ENCODE results near the gene PRSS3.
"Not testable (repeated sequence)": the region's sequence is repeated elsewhere in the genome, so short reads cannot be mapped to it uniquely, and the experiment has no call there.

The PRSS3 gene
- total RNA-seq = 0 to 0.30 (median 0) reads per million in 9 experiments

- DNase-seq (no peak), ATAC-seq (replicated peaks) (no peak)
- H3K4me1 Mint-ChIP-seq (ENCODE audit: low read depth in 2 of 2) = no peaks in the 10 kb centered on the region
- no peaks in the 10 kb centered on the region for H3K36me3 Mint-ChIP-seq (ENCODE audit: insufficient read depth)
- no peak within 1 kb of the TSS for H3K4me3 Mint-ChIP-seq
- H3K27me3 Mint-ChIP-seq = peaks cover 62 to 66% of the 10 kb centered on the region in 2 donors
- peak within 1 kb of the TSS; percentile 5 to 37 for H3K27ac Mint-ChIP-seq
- no peaks in the 10 kb centered on the region for H3K9me3 Mint-ChIP-seq
Measured at GRCh38 chr9:33795281-33795680, at the start of gene PRSS3. Gene PRSS3, plus strand, starts transcription at chr9:33795561. Its CDS starts 13 bp downstream, at chr9:33795574.

- H3K27me3 Mint-ChIP-seq = peaks cover 42 to 54% of the 10 kb centered on the region in 2 donors
- peaks cover 5% of the 10 kb centered on the region for H3K36me3 Mint-ChIP-seq (ENCODE audit: insufficient read depth)
- peak overlapping the region; percentile 81 to 85 for H3K4me3 Mint-ChIP-seq
- peak; percentile 54 to 62 (median 56) for DNase-seq
- peak; percentile 83 for ATAC-seq (replicated peaks)
- H3K9me3 Mint-ChIP-seq = no peaks in the 10 kb centered on the region
- H3K27ac Mint-ChIP-seq = peak overlapping the region; percentile 57 to 80
- peaks cover 31 to 38% of the 10 kb centered on the region in 2 donors for H3K4me1 Mint-ChIP-seq (ENCODE audit: low read depth in 2 of 2)
Measured at GRCh38 chr9:33748633-33749304, 46.6 kb upstream of the PRSS3 start.

- Mint-ChIP-seq H3K4me1 (ENCODE audit: low read depth in 2 of 2) (peaks cover 31 to 38% of the 10 kb centered on the region in 2 donors), H3K27me3 (peaks cover 44 to 59% of the 10 kb centered on the region in 2 donors)
- not testable (repeated sequence) for H3K9me3 Mint-ChIP-seq
Measured at GRCh38 chr9:33749305-33749654, 46.1 kb upstream of the PRSS3 start.

GRCh38 chr9:33750307-33750838 is 45.0 kb upstream of the PRSS3 start:
- Mint-ChIP-seq H3K4me1 (ENCODE audit: low read depth in 2 of 2) (peaks cover 31 to 38% of the 10 kb centered on the region in 2 donors), H3K9me3 (no peaks in the 10 kb centered on the region), H3K36me3 (ENCODE audit: insufficient read depth) (peaks cover 5% of the 10 kb centered on the region), H3K27me3 (peaks cover 47 to 64% of the 10 kb centered on the region in 2 donors), H3K27ac (no peak overlapping the region), H3K4me3 (peak overlapping the region; percentile 54 to 81)
- ATAC-seq (replicated peaks) (no peak), DNase-seq (no peak)

More at GRCh38 chr9:33749305-33749654, 46.1 kb upstream of the PRSS3 start:
- Mint-ChIP-seq H3K27ac (peak overlapping the region; percentile 57 to 80), H3K4me3 (peak overlapping the region; percentile 81 to 85)
- ATAC-seq (replicated peaks) = peak; percentile 62
- H3K36me3 Mint-ChIP-seq (ENCODE audit: insufficient read depth) = not testable (repeated sequence)
- DNase-seq = peak in 2 of 3 experiments; percentile 22 to 41

GRCh38 chr9:33750839-33751339 is 44.5 kb upstream of the PRSS3 start:
- no peaks in the 10 kb centered on the region for H3K9me3 Mint-ChIP-seq
- H3K27ac Mint-ChIP-seq = no peak overlapping the region
- DNase-seq (no peak), ATAC-seq (replicated peaks) (no peak)
- H3K4me1 Mint-ChIP-seq (ENCODE audit: low read depth in 2 of 2) = peaks cover 31 to 38% of the 10 kb centered on the region in 2 donors
- H3K36me3 Mint-ChIP-seq (ENCODE audit: insufficient read depth) = peaks cover 5% of the 10 kb centered on the region
- peaks cover 52 to 64% of the 10 kb centered on the region in 2 donors for H3K27me3 Mint-ChIP-seq
- peak overlapping the region; percentile 54 to 81 for H3K4me3 Mint-ChIP-seq

GRCh38 chr9:33751536-33752129 is 43.7 kb upstream of the PRSS3 start:
- H3K27ac Mint-ChIP-seq = no peak overlapping the region
- DNase-seq = no peak
- H3K4me1 Mint-ChIP-seq (ENCODE audit: low read depth in 2 of 2) = peaks cover 29 to 38% of the 10 kb centered on the region in 2 donors
- H3K27me3 Mint-ChIP-seq = peaks cover 58 to 65% of the 10 kb centered on the region in 2 donors
- no peak for ATAC-seq (replicated peaks)
- H3K36me3 Mint-ChIP-seq (ENCODE audit: insufficient read depth) = peaks cover 5% of the 10 kb centered on the region
- no peaks in the 10 kb centered on the region for H3K9me3 Mint-ChIP-seq
- peak overlapping the region in 1 of 2 donors; percentile 81 for H3K4me3 Mint-ChIP-seq

GRCh38 chr9:33752130-33752637 is 43.2 kb upstream of the PRSS3 start:
- DNase-seq (no peak), ATAC-seq (replicated peaks) (no peak)
- Mint-ChIP-seq H3K36me3 (ENCODE audit: insufficient read depth) (peaks cover 5% of the 10 kb centered on the region), H3K4me1 (ENCODE audit: low read depth in 2 of 2) (peaks cover 29 to 38% of the 10 kb centered on the region in 2 donors), H3K4me3 (peak overlapping the region in 1 of 2 donors; percentile 38), H3K27me3 (peaks cover 58 to 67% of the 10 kb centered on the region in 2 donors), H3K9me3 (no peaks in the 10 kb centered on the region), H3K27ac (no peak overlapping the region)

- not testable (repeated sequence) for H3K36me3 Mint-ChIP-seq (ENCODE audit: insufficient read depth); H3K27ac Mint-ChIP-seq; H3K4me3 Mint-ChIP-seq; DNase-seq; ATAC-seq (replicated peaks); H3K9me3 Mint-ChIP-seq
- Mint-ChIP-seq H3K4me1 (ENCODE audit: low read depth in 2 of 2) (peaks cover 29 to 38% of the 10 kb centered on the region in 2 donors), H3K27me3 (peaks cover 64 to 73% of the 10 kb centered on the region in 2 donors)
Measured at GRCh38 chr9:33752789-33753188, 42.6 kb upstream of the PRSS3 start.

- not testable (repeated sequence) for H3K4me3 Mint-ChIP-seq; DNase-seq; H3K4me1 Mint-ChIP-seq (ENCODE audit: low read depth in 2 of 2); H3K9me3 Mint-ChIP-seq; H3K27ac Mint-ChIP-seq; H3K36me3 Mint-ChIP-seq (ENCODE audit: insufficient read depth)
- peak; percentile 33 for ATAC-seq (replicated peaks)
- H3K27me3 Mint-ChIP-seq = peaks cover 38 to 45% of the 10 kb centered on the region in 2 donors
Measured at GRCh38 chr9:33759648-33760047, 35.7 kb upstream of the PRSS3 start.

- ATAC-seq (replicated peaks) (no peak), DNase-seq (no peak)
- no peaks in the 10 kb centered on the region for H3K4me1 Mint-ChIP-seq (ENCODE audit: low read depth in 2 of 2)
- H3K9me3 Mint-ChIP-seq = no peaks in the 10 kb centered on the region
- H3K36me3 Mint-ChIP-seq (ENCODE audit: insufficient read depth) = peaks cover under 1% of the 10 kb centered on the region
- peaks cover 22 to 26% of the 10 kb centered on the region in 2 donors for H3K27me3 Mint-ChIP-seq
- no peak overlapping the region for H3K27ac Mint-ChIP-seq
- no peak overlapping the region for H3K4me3 Mint-ChIP-seq
Measured at GRCh38 chr9:33762343-33762742, 33.0 kb upstream of the PRSS3 start.

- not testable (repeated sequence) for H3K4me1 Mint-ChIP-seq (ENCODE audit: low read depth in 2 of 2); H3K9me3 Mint-ChIP-seq; H3K4me3 Mint-ChIP-seq; H3K36me3 Mint-ChIP-seq (ENCODE audit: insufficient read depth); H3K27ac Mint-ChIP-seq; ATAC-seq (replicated peaks); DNase-seq
- H3K27me3 Mint-ChIP-seq = peaks cover 11 to 12% of the 10 kb centered on the region in 2 donors
Measured at GRCh38 chr9:33763709-33764108, 31.7 kb upstream of the PRSS3 start.

- ATAC-seq (replicated peaks) (no peak), DNase-seq (no peak)
- Mint-ChIP-seq H3K4me1 (ENCODE audit: low read depth in 2 of 2) (no peaks in the 10 kb centered on the region), H3K36me3 (ENCODE audit: insufficient read depth) (peaks cover 3% of the 10 kb centered on the region), H3K27ac (no peak overlapping the region), H3K4me3 (no peak overlapping the region), H3K9me3 (no peaks in the 10 kb centered on the region), H3K27me3 (no peaks in the 10 kb centered on the region)
Measured at GRCh38 chr9:33765411-33765810, 29.9 kb upstream of the PRSS3 start.

GRCh38 chr9:33770156-33770880 is 25.0 kb upstream of the PRSS3 start:
- peak overlapping the region in 1 of 2 donors; percentile 26 for H3K27ac Mint-ChIP-seq
- H3K36me3 Mint-ChIP-seq (ENCODE audit: insufficient read depth); DNase-seq; H3K4me3 Mint-ChIP-seq; H3K4me1 Mint-ChIP-seq (ENCODE audit: low read depth in 2 of 2); H3K9me3 Mint-ChIP-seq: not testable (repeated sequence)
- H3K27me3 Mint-ChIP-seq = peaks cover 8 to 20% of the 10 kb centered on the region in 2 donors
- peak; percentile 16 for ATAC-seq (replicated peaks)

Measured in effector memory CD8-positive, alpha-beta T cell (primary cell).